ENCODE data around the gene GLTPD2. TPM values are rescaled to one million over a fixed set of nuclear protein-coding genes. Genes with fewer than 3 reads are reported as not detected.

GLTPD2 gene
- total and polyA plus RNA-seq, 2 donors (not counting 1 experiment from before 2014, with no cell fraction given) = not detected

DNA sequence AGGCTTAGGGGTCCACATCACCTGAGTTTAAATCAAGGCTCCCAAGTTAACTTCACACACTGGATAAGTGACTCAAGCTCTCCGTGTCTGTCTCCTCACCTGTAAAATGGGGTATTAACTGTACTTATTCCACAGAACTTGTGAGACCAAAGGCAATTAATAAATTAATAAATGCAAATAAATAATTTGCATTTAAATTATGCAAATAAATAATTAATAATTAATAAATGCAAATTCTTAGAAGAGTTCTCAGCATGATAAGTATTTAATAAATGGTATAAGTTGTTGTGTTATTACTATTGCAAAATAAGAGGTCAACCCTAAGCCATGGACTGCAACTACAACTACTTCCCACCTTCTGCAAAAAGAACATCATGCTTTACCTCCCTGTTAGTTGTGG, 35.4 kb upstream of the GLTPD2 start:
- H3K27me3 Mint-ChIP-seq = peaks cover 37% of the 10 kb centered on the region
- Histone ChIP-seq H3K9me3 (ENCODE audit: control extremely low read depth in 1 of 3, control insufficient read depth in 2 of 3, insufficient read depth in 1 of 3, low read length in 2 of 3) (no peaks in the 10 kb centered on the region), H3K36me3 (replicated peaks in 1 of 2; ENCODE audit: control extremely low read depth in 1 of 2, control insufficient read depth in 1 of 2, extremely low read depth in 1 of 2, insufficient read depth in 2 of 2, low read length in 1 of 2) (no peaks in the 10 kb centered on the region), H3K9ac (ENCODE audit: low read length) (no peak overlapping the region), H4K20me1 (ENCODE audit: control insufficient read depth, insufficient read depth, low read length, poor library complexity, severe bottlenecking) (no peaks in the 10 kb centered on the region), H3K4me1 (ENCODE audit: control insufficient read depth in 2 of 2, insufficient read depth in 2 of 2, low read length in 2 of 2) (peaks cover 3% of the 10 kb centered on the region in 2 donors), H3K27ac (ENCODE audit: low read length in 2 of 2) (no peak overlapping the region), H3K4me3 (ENCODE audit: control extremely low read depth in 1 of 5, extremely low read depth in 1 of 5, insufficient read depth in 1 of 5, low read depth in 2 of 5, low read length in 4 of 5) (no peak overlapping the region), H2AFZ (ENCODE audit: insufficient read depth, low read depth, low read length, poor library complexity, severe bottlenecking) (no peak overlapping the region), H3K4me2 (replicated peaks; ENCODE audit: low read depth, low read length, poor library complexity, severe bottlenecking) (no peak overlapping the region), H3K27me3 (replicated peaks in 1 of 4; ENCODE audit: control extremely low read depth in 1 of 4, control insufficient read depth in 3 of 4, insufficient read depth in 4 of 4, low read length in 3 of 4) (peaks cover 0 to 15% (median 7%) of the 10 kb centered on the region in 4 experiments), H3K79me2 (ENCODE audit: control insufficient read depth, insufficient read depth, low read length) (no peaks in the 10 kb centered on the region)
- POLR2A ChIA-PET = no interaction called here
- H3K4me1 Mint-ChIP-seq = peaks cover 3% of the 10 kb centered on the region
- WGBS (ENCODE audit: insufficient coverage) = no CpG with 5 or more reads among the region's 1 CpG
- TF ChIP-seq, protein P1, sequence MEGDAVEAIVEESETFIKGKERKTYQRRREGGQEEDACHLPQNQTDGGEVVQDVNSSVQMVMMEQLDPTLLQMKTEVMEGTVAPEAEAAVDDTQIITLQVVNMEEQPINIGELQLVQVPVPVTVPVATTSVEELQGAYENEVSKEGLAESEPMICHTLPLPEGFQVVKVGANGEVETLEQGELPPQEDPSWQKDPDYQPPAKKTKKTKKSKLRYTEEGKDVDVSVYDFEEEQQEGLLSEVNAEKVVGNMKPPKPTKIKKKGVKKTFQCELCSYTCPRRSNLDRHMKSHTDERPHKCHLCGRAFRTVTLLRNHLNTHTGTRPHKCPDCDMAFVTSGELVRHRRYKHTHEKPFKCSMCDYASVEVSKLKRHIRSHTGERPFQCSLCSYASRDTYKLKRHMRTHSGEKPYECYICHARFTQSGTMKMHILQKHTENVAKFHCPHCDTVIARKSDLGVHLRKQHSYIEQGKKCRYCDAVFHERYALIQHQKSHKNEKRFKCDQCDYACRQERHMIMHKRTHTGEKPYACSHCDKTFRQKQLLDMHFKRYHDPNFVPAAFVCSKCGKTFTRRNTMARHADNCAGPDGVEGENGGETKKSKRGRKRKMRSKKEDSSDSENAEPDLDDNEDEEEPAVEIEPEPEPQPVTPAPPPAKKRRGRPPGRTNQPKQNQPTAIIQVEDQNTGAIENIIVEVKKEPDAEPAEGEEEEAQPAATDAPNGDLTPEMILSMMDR (IDR thresholded peaks at IDR 0.05) = no peak
- no peak for TF ChIP-seq EZH2 (IDR thresholded peaks at IDR 0.05; ENCODE audit: borderline replicate concordance, insufficient read depth, low read depth, low read length, poor library complexity, severe bottlenecking)
- CTCF ChIA-PET = no interaction called here
- no peak overlapping the region for H3K27ac Mint-ChIP-seq
- no peak for ATAC-seq (ENCODE audit: low read depth)
- DNase-seq = no peak
- H3K4me3 Mint-ChIP-seq = no peak overlapping the region
- intact Hi-C loops (cut with micrococcal nuclease) = no loop called here
- H3K9me3 Mint-ChIP-seq (ENCODE audit: insufficient read depth) = no peaks in the 10 kb centered on the region

GRCh38 chr17:4759776-4760236, 29.0 kb upstream of the GLTPD2 start:
- no peak overlapping the region for H3K4me3 Mint-ChIP-seq
- Histone ChIP-seq H3K9me3 (ENCODE audit: control extremely low read depth in 1 of 3, control insufficient read depth in 2 of 3, insufficient read depth in 1 of 3, low read length in 2 of 3) (no peaks in the 10 kb centered on the region), H3K27ac (ENCODE audit: low read length in 2 of 2) (no peak overlapping the region), H2AFZ (ENCODE audit: insufficient read depth, low read depth, low read length, poor library complexity, severe bottlenecking) (no peak overlapping the region), H3K36me3 (replicated peaks in 1 of 2; ENCODE audit: control extremely low read depth in 1 of 2, control insufficient read depth in 1 of 2, extremely low read depth in 1 of 2, insufficient read depth in 2 of 2, low read length in 1 of 2) (no peaks in the 10 kb centered on the region), H3K4me1 (ENCODE audit: control insufficient read depth in 2 of 2, insufficient read depth in 2 of 2, low read length in 2 of 2) (peaks cover 0 to 3% of the 10 kb centered on the region in 2 donors), H3K4me3 (ENCODE audit: control extremely low read depth in 1 of 5, extremely low read depth in 1 of 5, insufficient read depth in 1 of 5, low read depth in 2 of 5, low read length in 4 of 5) (no peak overlapping the region), H3K9ac (ENCODE audit: low read length) (no peak overlapping the region), H4K20me1 (ENCODE audit: control insufficient read depth, insufficient read depth, low read length, poor library complexity, severe bottlenecking) (no peaks in the 10 kb centered on the region), H3K27me3 (replicated peaks in 1 of 4; ENCODE audit: control extremely low read depth in 1 of 4, control insufficient read depth in 3 of 4, insufficient read depth in 4 of 4, low read length in 3 of 4) (peaks cover 0 to 8% (median 1%) of the 10 kb centered on the region in 4 experiments), H3K4me2 (replicated peaks; ENCODE audit: low read depth, low read length, poor library complexity, severe bottlenecking) (no peak overlapping the region), H3K79me2 (ENCODE audit: control insufficient read depth, insufficient read depth, low read length) (no peaks in the 10 kb centered on the region)
- POLR2A ChIA-PET = no interaction called here
- no peak for DNase-seq
- TF ChIP-seq, protein P1 (IDR thresholded peaks at IDR 0.05) = no peak
- no peak for TF ChIP-seq EZH2 (IDR thresholded peaks at IDR 0.05; ENCODE audit: borderline replicate concordance, insufficient read depth, low read depth, low read length, poor library complexity, severe bottlenecking)
- no peaks in the 10 kb centered on the region for H3K9me3 Mint-ChIP-seq (ENCODE audit: insufficient read depth)
- WGBS (ENCODE audit: insufficient coverage) = 93% methylated on average over 3 of the region's 10 CpGs
- CTCF ChIA-PET = no interaction called here
- no peak for ATAC-seq (ENCODE audit: low read depth)
- H3K27ac Mint-ChIP-seq = no peak overlapping the region
- peaks cover 4% of the 10 kb centered on the region for H3K4me1 Mint-ChIP-seq
- intact Hi-C loops (cut with micrococcal nuclease) = no loop called here
- H3K27me3 Mint-ChIP-seq = peaks cover 23% of the 10 kb centered on the region
